Measurements from ENCODE around the gene ANKRD36C. TPM values are rescaled to one million over a fixed set of nuclear protein-coding genes. Genes with fewer than 3 reads are reported as not detected.
"Not testable (repeated sequence)": the region's sequence is repeated elsewhere in the genome, so short reads cannot be mapped to it uniquely, and the experiment has no call there.

Gene ANKRD36C
- total RNA-seq, 2 experiments from 2014 or later: 74.0 to 78.3 TPM

DNA sequence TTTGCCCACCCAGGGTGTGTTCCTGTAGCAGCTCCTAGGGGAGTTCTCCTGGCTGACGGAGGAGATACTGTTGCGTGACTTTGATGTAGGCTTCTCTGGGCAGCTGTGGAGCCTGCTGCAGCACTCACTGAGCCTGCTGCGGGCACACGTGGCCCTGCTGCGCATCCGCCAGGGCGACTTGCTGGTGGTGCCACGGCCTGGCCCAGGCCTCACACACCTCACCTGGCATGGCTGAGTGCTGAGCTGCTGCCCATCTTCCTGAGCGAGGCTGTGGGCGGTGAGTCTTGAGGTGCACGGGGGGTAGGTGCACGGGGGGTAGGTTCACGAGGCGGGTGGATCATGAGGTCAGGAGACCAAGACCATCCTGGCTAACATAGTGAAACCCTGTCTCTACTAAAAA is 191.7 kb downstream of the ANKRD36C start:
- peaks cover 7 to 17% of the 10 kb centered on the region in 2 experiments for H3K9me3 ChIP-seq (ENCODE audit: control insufficient read depth in 1 of 2, insufficient read depth in 1 of 2, low read length in 2 of 2)
- no peak overlapping the region for H3K27ac Mint-ChIP-seq
- H3K36me3 Mint-ChIP-seq (ENCODE audit: low read depth): peaks cover 13% of the 10 kb centered on the region
- H3K4me3 ChIP-seq (ENCODE audit: low read length): no peak overlapping the region
- ATAC-seq (ENCODE audit: poor library complexity): no peak
- DNase-seq: peak in 1 of 14 experiments; percentile 8
- POLR2A ChIA-PET: no interaction called here
- H3K27ac ChIP-seq (ENCODE audit: low read depth in 1 of 2, low read length in 2 of 2): no peak overlapping the region
- TF ChIP-seq, protein P1, sequence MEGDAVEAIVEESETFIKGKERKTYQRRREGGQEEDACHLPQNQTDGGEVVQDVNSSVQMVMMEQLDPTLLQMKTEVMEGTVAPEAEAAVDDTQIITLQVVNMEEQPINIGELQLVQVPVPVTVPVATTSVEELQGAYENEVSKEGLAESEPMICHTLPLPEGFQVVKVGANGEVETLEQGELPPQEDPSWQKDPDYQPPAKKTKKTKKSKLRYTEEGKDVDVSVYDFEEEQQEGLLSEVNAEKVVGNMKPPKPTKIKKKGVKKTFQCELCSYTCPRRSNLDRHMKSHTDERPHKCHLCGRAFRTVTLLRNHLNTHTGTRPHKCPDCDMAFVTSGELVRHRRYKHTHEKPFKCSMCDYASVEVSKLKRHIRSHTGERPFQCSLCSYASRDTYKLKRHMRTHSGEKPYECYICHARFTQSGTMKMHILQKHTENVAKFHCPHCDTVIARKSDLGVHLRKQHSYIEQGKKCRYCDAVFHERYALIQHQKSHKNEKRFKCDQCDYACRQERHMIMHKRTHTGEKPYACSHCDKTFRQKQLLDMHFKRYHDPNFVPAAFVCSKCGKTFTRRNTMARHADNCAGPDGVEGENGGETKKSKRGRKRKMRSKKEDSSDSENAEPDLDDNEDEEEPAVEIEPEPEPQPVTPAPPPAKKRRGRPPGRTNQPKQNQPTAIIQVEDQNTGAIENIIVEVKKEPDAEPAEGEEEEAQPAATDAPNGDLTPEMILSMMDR (IDR thresholded peaks at IDR 0.05): no peak
- no peaks in the 10 kb centered on the region for H3K4me1 ChIP-seq (ENCODE audit: insufficient read depth, low read length)
- CTCF ChIA-PET: no interaction called here
- no peaks in the 10 kb centered on the region for H3K4me1 Mint-ChIP-seq (ENCODE audit: low read depth)
- no peak overlapping the region for H3K4me3 Mint-ChIP-seq
- intact Hi-C loops (cut with DNase I, micrococcal nuclease): no loop called here
- H3K27me3 ChIP-seq (ENCODE audit: control insufficient read depth in 1 of 2, insufficient read depth in 2 of 2, low read length in 2 of 2): no peaks in the 10 kb centered on the region
- H3K9me3 Mint-ChIP-seq: peaks cover 5% of the 10 kb centered on the region
- H3K27me3 Mint-ChIP-seq: no peaks in the 10 kb centered on the region
- H3K36me3 ChIP-seq (ENCODE audit: insufficient read depth, low read length): no peaks in the 10 kb centered on the region

GRCh38 chr2:95799147-95799889 is 192.3 kb downstream of the ANKRD36C start:
- DNase-seq; H3K4me1 ChIP-seq (ENCODE audit: insufficient read depth, low read length); H3K27me3 ChIP-seq (ENCODE audit: control insufficient read depth in 1 of 2, insufficient read depth in 2 of 2, low read length in 2 of 2); H3K36me3 ChIP-seq (ENCODE audit: insufficient read depth, low read length); intact Hi-C loops (cut with DNase I, micrococcal nuclease); H3K4me1 Mint-ChIP-seq (ENCODE audit: low read depth); H3K36me3 Mint-ChIP-seq (ENCODE audit: low read depth); H3K9me3 Mint-ChIP-seq; H3K27me3 Mint-ChIP-seq; ATAC-seq (ENCODE audit: poor library complexity); CTCF ChIA-PET; H3K27ac ChIP-seq (ENCODE audit: low read depth in 1 of 2, low read length in 2 of 2); H3K27ac Mint-ChIP-seq; H3K4me3 ChIP-seq (ENCODE audit: low read length); H3K4me3 Mint-ChIP-seq; POLR2A ChIA-PET: not testable (repeated sequence)
- peaks cover 7 to 17% of the 10 kb centered on the region in 2 experiments for H3K9me3 ChIP-seq (ENCODE audit: control insufficient read depth in 1 of 2, insufficient read depth in 1 of 2, low read length in 2 of 2)

DNA sequence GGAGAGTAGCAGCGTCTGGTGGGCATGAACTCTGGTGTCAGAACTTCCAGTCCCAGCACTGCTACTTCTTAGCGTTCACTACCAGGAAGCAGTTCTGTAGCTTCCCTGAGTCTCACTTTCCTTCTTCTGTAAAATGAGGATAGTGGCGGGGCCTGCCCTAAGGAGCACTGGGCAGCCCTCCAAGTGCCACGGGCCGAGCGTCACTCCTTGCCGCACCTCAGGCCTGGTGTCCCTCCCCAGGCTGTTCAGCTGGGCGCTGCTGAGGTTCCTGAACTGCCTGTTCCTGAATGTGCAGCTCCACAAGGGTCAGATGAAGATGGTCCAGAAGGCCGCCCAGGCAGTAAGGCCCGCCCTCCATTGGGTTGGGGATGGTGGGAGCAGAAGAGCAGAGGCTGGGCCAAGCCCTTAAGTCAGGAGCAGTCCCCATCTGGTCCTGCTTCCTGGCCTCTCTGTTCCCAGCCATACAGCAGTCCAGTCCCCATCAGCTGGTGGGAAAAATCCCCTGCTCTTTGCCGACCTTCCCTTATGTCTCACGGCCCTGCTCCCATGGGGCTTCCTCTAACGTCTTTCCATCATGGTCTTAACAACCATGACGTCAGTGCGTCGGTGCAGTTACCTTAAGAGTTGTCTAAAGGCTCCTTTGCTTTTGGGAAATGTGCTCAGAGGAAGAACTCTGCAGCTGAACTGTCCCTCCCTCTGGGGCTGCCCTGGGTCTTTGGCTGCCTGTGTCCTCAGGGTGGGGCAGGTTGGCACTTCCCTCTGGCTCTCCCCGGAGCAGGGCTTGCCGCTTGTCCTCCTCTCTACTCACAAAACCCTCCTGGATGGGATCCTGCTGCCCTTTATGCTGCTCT is 195.2 kb downstream of the ANKRD36C start:
- CTCF ChIA-PET; H3K27ac Mint-ChIP-seq; H3K4me3 Mint-ChIP-seq; H3K9me3 Mint-ChIP-seq; POLR2A ChIA-PET; H3K4me3 ChIP-seq (ENCODE audit: low read length); H3K36me3 ChIP-seq (ENCODE audit: insufficient read depth, low read length); H3K27me3 ChIP-seq (ENCODE audit: control insufficient read depth in 1 of 2, insufficient read depth in 2 of 2, low read length in 2 of 2); H3K27ac ChIP-seq (ENCODE audit: low read depth in 1 of 2, low read length in 2 of 2); H3K27me3 Mint-ChIP-seq; ATAC-seq (ENCODE audit: poor library complexity); H3K36me3 Mint-ChIP-seq (ENCODE audit: low read depth); DNase-seq; intact Hi-C loops (cut with DNase I, micrococcal nuclease); H3K4me1 ChIP-seq (ENCODE audit: insufficient read depth, low read length); H3K4me1 Mint-ChIP-seq (ENCODE audit: low read depth): not testable (repeated sequence)
- peaks cover 0 to 17% of the 10 kb centered on the region in 2 experiments for H3K9me3 ChIP-seq (ENCODE audit: control insufficient read depth in 1 of 2, insufficient read depth in 1 of 2, low read length in 2 of 2)

DNA sequence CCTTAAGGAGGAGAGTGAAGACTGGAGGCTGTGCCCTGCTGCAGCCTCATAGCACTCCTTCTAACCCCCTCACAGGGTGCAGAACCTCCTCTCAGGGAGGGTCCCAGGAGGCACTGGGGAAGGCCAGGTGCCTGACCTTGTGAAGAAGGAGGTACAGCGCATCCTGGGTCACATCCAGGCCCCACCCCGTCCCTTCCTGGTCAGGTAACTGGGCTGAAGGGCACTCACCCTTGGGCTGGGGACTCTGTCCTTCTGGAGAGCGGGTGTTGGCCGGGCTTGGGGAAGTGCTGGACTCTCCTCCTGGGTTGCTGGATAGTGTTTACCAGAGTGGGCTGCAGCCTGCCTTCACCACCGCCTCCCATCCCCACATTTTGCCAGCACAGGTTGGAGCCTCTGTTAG is 197.7 kb downstream of the ANKRD36C start:
- intact Hi-C loops (cut with DNase I, micrococcal nuclease); H3K27ac ChIP-seq (ENCODE audit: low read depth in 1 of 2, low read length in 2 of 2); H3K4me3 ChIP-seq (ENCODE audit: low read length); H3K4me1 ChIP-seq (ENCODE audit: insufficient read depth, low read length); H3K27me3 ChIP-seq (ENCODE audit: control insufficient read depth in 1 of 2, insufficient read depth in 2 of 2, low read length in 2 of 2); POLR2A ChIA-PET; H3K27me3 Mint-ChIP-seq; ATAC-seq (ENCODE audit: poor library complexity); H3K36me3 Mint-ChIP-seq (ENCODE audit: low read depth); H3K36me3 ChIP-seq (ENCODE audit: insufficient read depth, low read length); DNase-seq; H3K9me3 Mint-ChIP-seq; H3K4me3 Mint-ChIP-seq; H3K27ac Mint-ChIP-seq; H3K4me1 Mint-ChIP-seq (ENCODE audit: low read depth); CTCF ChIA-PET; H3K9me3 ChIP-seq (ENCODE audit: control insufficient read depth in 1 of 2, insufficient read depth in 1 of 2, low read length in 2 of 2): not testable (repeated sequence)

GRCh38 chr2:95790180-95790579 is 201.4 kb downstream of the ANKRD36C start:
- H3K27me3 Mint-ChIP-seq; H3K36me3 Mint-ChIP-seq (ENCODE audit: low read depth); H3K27ac Mint-ChIP-seq; H3K9me3 Mint-ChIP-seq; H3K27me3 ChIP-seq (ENCODE audit: control insufficient read depth in 1 of 2, insufficient read depth in 2 of 2, low read length in 2 of 2); CTCF ChIA-PET; H3K4me3 ChIP-seq (ENCODE audit: low read length); DNase-seq; H3K4me1 ChIP-seq (ENCODE audit: insufficient read depth, low read length); H3K9me3 ChIP-seq (ENCODE audit: control insufficient read depth in 1 of 2, insufficient read depth in 1 of 2, low read length in 2 of 2); intact Hi-C loops (cut with DNase I, micrococcal nuclease); H3K4me1 Mint-ChIP-seq (ENCODE audit: low read depth); H3K36me3 ChIP-seq (ENCODE audit: insufficient read depth, low read length); POLR2A ChIA-PET; H3K4me3 Mint-ChIP-seq; H3K27ac ChIP-seq (ENCODE audit: low read depth in 1 of 2, low read length in 2 of 2): not testable (repeated sequence)
- ATAC-seq (ENCODE audit: poor library complexity): peak; percentile 24

- H3K27me3 Mint-ChIP-seq; H3K4me1 Mint-ChIP-seq (ENCODE audit: low read depth); H3K27ac Mint-ChIP-seq; CTCF ChIA-PET; H3K36me3 ChIP-seq (ENCODE audit: insufficient read depth, low read length); H3K36me3 Mint-ChIP-seq (ENCODE audit: low read depth); H3K9me3 ChIP-seq (ENCODE audit: control insufficient read depth in 1 of 2, insufficient read depth in 1 of 2, low read length in 2 of 2); POLR2A ChIA-PET; H3K4me3 ChIP-seq (ENCODE audit: low read length); H3K9me3 Mint-ChIP-seq; H3K4me1 ChIP-seq (ENCODE audit: insufficient read depth, low read length); H3K27ac ChIP-seq (ENCODE audit: low read depth in 1 of 2, low read length in 2 of 2); ATAC-seq (ENCODE audit: poor library complexity); H3K27me3 ChIP-seq (ENCODE audit: control insufficient read depth in 1 of 2, insufficient read depth in 2 of 2, low read length in 2 of 2); H3K4me3 Mint-ChIP-seq; DNase-seq; intact Hi-C loops (cut with DNase I, micrococcal nuclease): not testable (repeated sequence)
These were observed 202.2 kb downstream of the ANKRD36C start for GRCh38 chr2:95789385-95789784.

Measured in CD4-positive, alpha-beta T cell (primary cell).